GM23248 (cell line): ENCODE results near the gene CCDC28A.

Source experiments
- EZH2 ChIP-seq: fragments of 200-600 bp; sonication (generic); IDR thresholded peaks from 2 replicates; pipeline ENCODE4 v1.6.1; 2018; ENCODE audit warnings: antibody characterized with exemption, mild to moderate bottlenecking; ENCODE audit not compliant: insufficient read depth, poor library complexity, severe bottlenecking
- EZH2phosphoT487 ChIP-seq: fragments of 200-600 bp; sonication (generic); IDR thresholded peaks from 2 replicates; pipeline ENCODE4 v1.6.1; 2018; ENCODE audit warnings: antibody characterized with exemption, moderate library complexity, mild to moderate bottlenecking, low read depth; ENCODE audit not compliant: insufficient read depth

DNA sequence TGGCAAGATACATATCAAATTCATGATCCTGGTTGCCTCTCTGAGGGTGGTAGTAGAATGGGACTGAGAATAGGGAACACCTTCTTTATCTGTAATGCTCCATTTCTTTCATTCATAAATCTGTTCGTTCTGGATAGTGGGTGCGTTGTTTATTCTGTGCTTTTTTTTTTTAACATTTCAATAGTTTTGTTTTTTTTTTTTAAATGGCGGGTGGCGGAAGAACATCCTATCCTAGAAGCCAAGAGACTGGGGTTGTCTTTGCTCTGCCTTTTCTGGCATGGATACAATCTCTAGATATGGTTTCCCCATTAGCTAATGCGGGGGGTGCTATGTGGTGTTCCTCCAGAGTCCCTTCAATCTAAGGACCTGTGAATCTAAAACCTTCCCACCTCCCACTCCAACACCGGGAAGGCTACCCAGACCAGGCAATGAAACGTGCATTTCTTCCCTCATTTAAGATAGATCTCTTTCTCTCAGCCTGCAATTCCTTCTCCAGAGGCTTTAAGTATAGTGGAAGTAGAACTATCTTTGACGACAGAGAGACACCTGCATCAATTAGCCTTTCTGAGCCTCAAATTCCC is 883 bp upstream of the CCDC28A start:
- TF ChIP-seq EZH2 (no peak), EZH2phosphoT487 (no peak)
